Stimulated activated naive CD4-positive, alpha-beta T cell treated with Interleukin-2 at 50 U/mL for 16 hours (primary cell): ENCODE measurements around the gene ASIC1.
"Not testable (repeated sequence)": the region's sequence is repeated elsewhere in the genome, so short reads cannot be mapped to it uniquely, and the experiment has no call there.

Source experiments
- DNase-seq: peaks from one replicate; lab custom pipeline; 2025; lab: John Stamatoyannopoulos, UW

ASIC1 gene

GRCh38 chr12:50061946-50062686 lies 4.7 kb downstream of the ASIC1 start:
- no peak for DNase-seq

- no peak for DNase-seq
Observed at GRCh38 chr12:50062728-50063460, 5.5 kb downstream of the ASIC1 start.

- no peak for DNase-seq
Observed at GRCh38 chr12:50065726-50066310, 8.4 kb downstream of the ASIC1 start.

- no peak for DNase-seq
Observed at GRCh38 chr12:50066402-50066801, 9.0 kb downstream of the ASIC1 start.

- DNase-seq = no peak
Observed at GRCh38 chr12:50069069-50069468, 11.7 kb downstream of the ASIC1 start.

GRCh38 chr12:50069539-50069938 lies 12.1 kb downstream of the ASIC1 start:
- DNase-seq = no peak

GRCh38 chr12:50070314-50071060 lies 13.1 kb downstream of the ASIC1 start:
- DNase-seq = peak; percentile 49

- DNase-seq = no peak
Observed at GRCh38 chr12:50072198-50072907, 15.0 kb downstream of the ASIC1 start.

GRCh38 chr12:50073206-50073605 lies 15.8 kb downstream of the ASIC1 start:
- no peak for DNase-seq

GRCh38 chr12:50073712-50074111 lies 16.3 kb downstream of the ASIC1 start:
- no peak for DNase-seq

GRCh38 chr12:50074936-50075807 lies 17.8 kb downstream of the ASIC1 start:
- DNase-seq = peak; percentile 78

GRCh38 chr12:50075808-50076170 lies 18.4 kb downstream of the ASIC1 start:
- no peak for DNase-seq

GRCh38 chr12:50077099-50077498 lies 19.7 kb downstream of the ASIC1 start:
- DNase-seq = no peak

- no peak for DNase-seq
Observed at GRCh38 chr12:50078281-50078680, 20.9 kb downstream of the ASIC1 start.

- no peak for DNase-seq
Observed at GRCh38 chr12:50079771-50080170, 22.4 kb downstream of the ASIC1 start.

GRCh38 chr12:50081096-50081808 lies 23.9 kb downstream of the ASIC1 start:
- no peak for DNase-seq

GRCh38 chr12:50082644-50083043 lies 25.2 kb downstream of the ASIC1 start:
- no peak for DNase-seq

- DNase-seq = no peak
Observed at GRCh38 chr12:50083301-50083700, 25.9 kb downstream of the ASIC1 start.

- DNase-seq = not testable (repeated sequence)
Observed at GRCh38 chr12:50084409-50084774, 27.0 kb downstream of the ASIC1 start.
